NCI-H128 (cell line): Measurements from ENCODE around the gene MEG3.

Source experiments
- DNase-seq: peaks from one replicate; lab custom pipeline; 2025; ENCODE audit not compliant: unreplicated experiment; lab: John Stamatoyannopoulos, UW

Gene MEG3

GRCh38 chr14:100879782-100880181 lies 53.9 kb downstream of the MEG3 start:
- DNase-seq: no peak

- DNase-seq: no peak
These were observed 54.6 kb downstream of the MEG3 start for GRCh38 chr14:100880271-100881101.

- no peak for DNase-seq
These were observed 55.5 kb downstream of the MEG3 start for GRCh38 chr14:100881211-100882025.

GRCh38 chr14:100882026-100882967 lies 56.4 kb downstream of the MEG3 start:
- no peak for DNase-seq

GRCh38 chr14:100882991-100883788 lies 57.3 kb downstream of the MEG3 start:
- no peak for DNase-seq

GRCh38 chr14:100883789-100884101 lies 57.8 kb downstream of the MEG3 start:
- DNase-seq: no peak

GRCh38 chr14:100884456-100884855 lies 58.5 kb downstream of the MEG3 start:
- DNase-seq: no peak

- no peak for DNase-seq
These were observed 59.3 kb downstream of the MEG3 start for GRCh38 chr14:100885196-100885595.

GRCh38 chr14:100885617-100886016 lies 59.7 kb downstream of the MEG3 start:
- DNase-seq: no peak

GRCh38 chr14:100887728-100888335 lies 61.9 kb downstream of the MEG3 start:
- no peak for DNase-seq

GRCh38 chr14:100888789-100889315 lies 62.9 kb downstream of the MEG3 start:
- no peak for DNase-seq

- DNase-seq: no peak
These were observed 63.7 kb downstream of the MEG3 start for GRCh38 chr14:100889641-100890040.

- DNase-seq: no peak
These were observed 64.3 kb downstream of the MEG3 start for GRCh38 chr14:100890061-100890850.

- no peak for DNase-seq
These were observed 65.1 kb downstream of the MEG3 start for GRCh38 chr14:100891051-100891450.

- no peak for DNase-seq
These were observed 65.9 kb downstream of the MEG3 start for GRCh38 chr14:100891501-100892445.

GRCh38 chr14:100892496-100893227 lies 66.7 kb downstream of the MEG3 start:
- no peak for DNase-seq

GRCh38 chr14:100893228-100893601 lies 67.3 kb downstream of the MEG3 start:
- DNase-seq: no peak
